ENCODE measurements around the gene HSD11B1. TPM values are rescaled to one million over a fixed set of nuclear protein-coding genes. Genes with fewer than 3 reads are reported as not detected.

Gene HSD11B1
- total and polyA plus RNA-seq, 2 donors (not counting 3 experiments of a cell fraction or from before 2014, with no cell fraction given), result not detected

- dilution Hi-C loops (cut with MboI; ENCODE audit: extremely low pct_ligation_motif_present, low sequenced_read_pairs), result no loop called here
- POLR2A ChIA-PET, result no interaction called here
- no peak overlapping the region for H2AFZ ChIP-seq (ENCODE audit: low read depth, low read length)
- no peak overlapping the region for H3K9ac ChIP-seq (replicated peaks; ENCODE audit: extremely low read depth, insufficient read depth, low read length)
- peaks cover 0 to 5% of the 10 kb centered on the region in 2 experiments for H3K27me3 ChIP-seq (ENCODE audit: control insufficient read depth in 2 of 2, insufficient read depth in 2 of 2, low read length in 2 of 2)
- no peaks in the 10 kb centered on the region for H4K20me1 ChIP-seq (replicated peaks; ENCODE audit: control insufficient read depth, extremely low read depth, insufficient read depth, low read length)
- CTCF ChIA-PET, result interaction anchor here (1.1 kb wide), 2 partner anchors 10 to 155 kb away, joined by 5 read pairs; no protein-coding TSS in a partner anchor
- BruUV-seq (replicated peaks), result no TSS peak
- no peak overlapping the region for H3K4me3 ChIP-seq (replicated peaks in 1 of 3; ENCODE audit: insufficient read depth in 1 of 3, low read depth in 1 of 3, low read length in 3 of 3)
- no peaks in the 10 kb centered on the region for H3K4me1 ChIP-seq (ENCODE audit: control insufficient read depth, extremely low read depth, insufficient read depth, low read length)
- no peak overlapping the region for H3K27ac ChIP-seq (ENCODE audit: insufficient read depth, low read depth, low read length)
- H3K9me1 ChIP-seq (replicated peaks; ENCODE audit: control insufficient read depth, extremely low read depth, insufficient read depth, low read length), result no peaks in the 10 kb centered on the region
- FAIRE-seq (no peak), DNase-seq (ENCODE audit: low read depth, low spot score) (no peak)
- TF ChIP-seq GATA2 (IDR thresholded peaks at IDR 0.05; ENCODE audit: insufficient read depth, insufficient read length, low read depth, low read length) (no peak), EZH2 (IDR thresholded peaks at IDR 0.05; ENCODE audit: borderline replicate concordance, low read depth, low read length, severe bottlenecking) (no peak), MYC (IDR thresholded peaks at IDR 0.05; ENCODE audit: low read depth, low read length) (no peak), FOS (IDR thresholded peaks at IDR 0.05; ENCODE audit: borderline replicate concordance, insufficient read depth, low read length) (no peak), POLR2A (IDR thresholded peaks at IDR 0.05; ENCODE audit: low read depth, low read length) (no peak), POLR2AphosphoS5 (IDR thresholded peaks at IDR 0.05; ENCODE audit: insufficient read depth, low read depth, low read length) (no peak), JUN (IDR thresholded peaks at IDR 0.05; ENCODE audit: borderline replicate concordance, insufficient read depth, insufficient read length, low read depth) (no peak), CTCF (IDR thresholded peaks at IDR 0.05; ENCODE audit: extremely low read depth in 1 of 2, insufficient read depth in 1 of 2, low read depth in 1 of 2, low read length in 2 of 2) (no peak)
- TF ChIP-seq, protein P1, sequence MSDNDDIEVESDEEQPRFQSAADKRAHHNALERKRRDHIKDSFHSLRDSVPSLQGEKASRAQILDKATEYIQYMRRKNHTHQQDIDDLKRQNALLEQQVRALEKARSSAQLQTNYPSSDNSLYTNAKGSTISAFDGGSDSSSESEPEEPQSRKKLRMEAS (IDR thresholded peaks at IDR 0.05; ENCODE audit: insufficient read depth, insufficient read length), result no peak
- H3K36me3 ChIP-seq (ENCODE audit: control insufficient read depth in 2 of 2, extremely low read depth in 1 of 2, insufficient read depth in 2 of 2, low read length in 2 of 2), result no peaks in the 10 kb centered on the region
- H3K4me2 ChIP-seq (ENCODE audit: insufficient read depth, low read length), result no peak overlapping the region
- H3K9me3 ChIP-seq (replicated peaks; ENCODE audit: control insufficient read depth, insufficient read depth, low read length), result no peaks in the 10 kb centered on the region
- no peaks in the 10 kb centered on the region for H3K79me2 ChIP-seq (ENCODE audit: control insufficient read depth, insufficient read depth, low read length)
- intact Hi-C loops (cut with micrococcal nuclease), result no loop called here
Measured at GRCh38 chr1:209720826-209721225, 16.2 kb downstream of the HSD11B1 start.

Measured in endothelial cell of umbilical vein (primary cell).